Activated T-cell treated with anti-CD3 and anti-CD28 coated beads for 48 hours (primary cell): Measurements from ENCODE around the gene NTN1.
A peak's percentile ranks its signal among the peaks of the same experiment; 100 is the strongest.

Experiments
- DNase-seq: peaks from one replicate; pipeline ENCODE4 v3.0.0-alpha.2; 2020; ENCODE audit warnings: low read depth

Gene NTN1

GRCh38 chr17:9274973-9275372 is 253.7 kb downstream of the NTN1 start:
- DNase-seq: no peak

GRCh38 chr17:9279893-9280292 is 258.6 kb downstream of the NTN1 start:
- no peak for DNase-seq

GRCh38 chr17:9283909-9284308 is 262.6 kb downstream of the NTN1 start:
- no peak for DNase-seq

GRCh38 chr17:9284884-9285283 is 263.6 kb downstream of the NTN1 start:
- no peak for DNase-seq

GRCh38 chr17:9285602-9286427 is 264.5 kb downstream of the NTN1 start:
- no peak for DNase-seq

- no peak for DNase-seq
Observed at GRCh38 chr17:9286434-9286833, 265.1 kb downstream of the NTN1 start.

- DNase-seq: no peak
Observed at GRCh38 chr17:9287306-9287705, 266.0 kb downstream of the NTN1 start.

- DNase-seq: peak; percentile 12
Observed at GRCh38 chr17:9290226-9290613, 268.9 kb downstream of the NTN1 start.

- DNase-seq: peak; percentile 23
Observed at GRCh38 chr17:9291912-9292560, 270.7 kb downstream of the NTN1 start.

GRCh38 chr17:9292561-9292941 is 271.2 kb downstream of the NTN1 start:
- no peak for DNase-seq
